WTC11 (cell line): ENCODE results near the gene CACNA1H. TPM values are rescaled to one million over a fixed set of nuclear protein-coding genes. Genes with fewer than 3 reads are reported as not detected.

ENCODE experiments used
- ATAC-seq: fragments of 200-7000 bp; cut with Tn5 transposase; 2 replicates; pipeline ENCODE4 v1.10.0; 2021; ENCODE audit warnings: mild to moderate bottlenecking, moderate library complexity
- CTCF ChIA-PET: fragments of 300-600 bp; sonication (Branson Sonifier 250); formaldehyde crosslinking; loops from one replicate; lab custom pipeline; 2021; ENCODE audit warnings: antibody characterized with exemption; lab: Charles Lee
- POLR2A ChIA-PET: fragments of 350-600 bp; sonication (Branson Sonifier 250); formaldehyde crosslinking; loops from one replicate; lab custom pipeline; 2021; ENCODE audit warnings: antibody characterized with exemption; lab: Charles Lee
- DNase-seq: peaks from one replicate; pipeline ENCODE4 v3.0.0; 2021; ENCODE audit warnings: low spot score
- H3K27ac Mint-ChIP-seq: 2 replicates; pipeline ENCODE4 v1.8.0; 2021; ENCODE audit warnings: mixed read lengths
- H3K27me3 Mint-ChIP-seq: 2 replicates; pipeline ENCODE4 v1.8.0; 2021; ENCODE audit warnings: low read depth, mild to moderate bottlenecking, moderate library complexity, mixed read lengths
- H3K36me3 Mint-ChIP-seq: 2 replicates; pipeline ENCODE4 v1.8.0; 2021; ENCODE audit warnings: mixed read lengths
- H3K4me1 Mint-ChIP-seq: 2 replicates; pipeline ENCODE4 v1.8.0; 2022; ENCODE audit warnings: mixed read lengths
- H3K4me3 Mint-ChIP-seq: 2 replicates; pipeline ENCODE4 v1.8.0; 2021; ENCODE audit warnings: mild to moderate bottlenecking, moderate library complexity, mixed read lengths
- H3K9me3 Mint-ChIP-seq: 2 replicates; pipeline ENCODE4 v1.8.0; 2021; ENCODE audit warnings: mixed read lengths
- CBFB ChIP-seq: sonication (generic); formaldehyde crosslinking; IDR thresholded peaks from 2 replicates; pipeline ENCODE4 v1.8.1; 2022; ENCODE audit warnings: mild to moderate bottlenecking, low read depth, missing genetic modification reagents
- IRF2 ChIP-seq: sonication (generic); formaldehyde crosslinking; IDR thresholded peaks from 2 replicates; pipeline ENCODE4 v1.8.0; 2022; ENCODE audit warnings: low read depth, missing genetic modification reagents, borderline replicate concordance
- MYBL2 ChIP-seq: sonication (generic); formaldehyde crosslinking; IDR thresholded peaks from 2 replicates; pipeline ENCODE4 v1.8.1; 2023; ENCODE audit warnings: mild to moderate bottlenecking, moderate library complexity, missing genetic modification reagents
- NFYB ChIP-seq: sonication (generic); formaldehyde crosslinking; conservative IDR thresholded peaks from 2 replicates; pipeline ENCODE4 v1.8.0; 2022; ENCODE audit warnings: low read depth, missing genetic modification reagents
- NR1H2 ChIP-seq: sonication (generic); formaldehyde crosslinking; IDR thresholded peaks from 2 replicates; pipeline ENCODE4 v1.9.0; 2021; ENCODE audit warnings: mild to moderate bottlenecking, moderate library complexity, missing genetic modification reagents
- RORB ChIP-seq: fragments of 250-450 bp; sonication (Bioruptor Pico); IDR thresholded peaks from 2 replicates; pipeline ENCODE4 v1.9.0; 2021; ENCODE audit warnings: mild to moderate bottlenecking
- SMAD3 ChIP-seq: sonication (generic); formaldehyde crosslinking; IDR thresholded peaks from 2 replicates; pipeline ENCODE4 v1.8.0; 2022; ENCODE audit warnings: missing genetic modification reagents, mild to moderate bottlenecking, borderline replicate concordance
- SMAD4 ChIP-seq: sonication (generic); formaldehyde crosslinking; IDR thresholded peaks from 2 replicates; pipeline ENCODE4 v1.8.0; 2022; ENCODE audit warnings: mild to moderate bottlenecking, missing genetic modification reagents
- ZNF317 ChIP-seq: sonication (generic); formaldehyde crosslinking; IDR thresholded peaks from 2 replicates; pipeline ENCODE4 v1.8.1; 2023; ENCODE audit warnings: low read depth, mild to moderate bottlenecking, moderate library complexity, missing genetic modification reagents, borderline replicate concordance
- ZNF416 ChIP-seq: fragments of 250-450 bp; sonication (Bioruptor Pico); IDR thresholded peaks from 2 replicates; pipeline ENCODE4 v1.9.0; 2021; ENCODE audit warnings: mild to moderate bottlenecking, inconsistent platforms
- ZNF423 ChIP-seq: fragments of 250-450 bp; sonication (Bioruptor Pico); IDR thresholded peaks from 2 replicates; pipeline ENCODE4 v2.1.2; 2022; ENCODE audit warnings: mild to moderate bottlenecking, moderate library complexity
- ZNF671 ChIP-seq: fragments of 250-450 bp; sonication (Bioruptor Pico); IDR thresholded peaks from 2 replicates; pipeline ENCODE4 v1.8.0; 2021; ENCODE audit warnings: mild to moderate bottlenecking
- total RNA-seq: library from RNA; stranded (reverse); gene quantifications from 3 replicates; pipeline ENCODE4 v1.2.3, GENCODE V29; 2021
- TF ChIP-seq, protein P1 (sequence below): fragments of 250-450 bp; sonication (Bioruptor Pico); IDR thresholded peaks from 2 replicates; pipeline ENCODE4 v2.1.2; 2022; ENCODE audit warnings: mild to moderate bottlenecking, moderate library complexity
- TF ChIP-seq, protein P2 (sequence below): fragments of 200-600 bp; IDR thresholded peaks from 2 replicates; pipeline ENCODE4 v1.8.0; 2022; ENCODE audit warnings: antibody characterized with exemption
- TF ChIP-seq, protein P3 (sequence below): sonication (generic); formaldehyde crosslinking; IDR thresholded peaks from 2 replicates; pipeline ENCODE4 v1.8.0; 2022; ENCODE audit warnings: missing genetic modification reagents
- TF ChIP-seq, protein P4 (sequence below): sonication (generic); formaldehyde crosslinking; IDR thresholded peaks from 2 replicates; pipeline ENCODE4 v1.8.0; 2022; ENCODE audit warnings: mild to moderate bottlenecking, missing genetic modification reagents
- TF ChIP-seq, protein P5 (sequence below): sonication (generic); formaldehyde crosslinking; IDR thresholded peaks from 2 replicates; pipeline ENCODE4 v1.8.0; 2022; ENCODE audit warnings: mild to moderate bottlenecking, missing genetic modification reagents
- TF ChIP-seq, protein P6 (sequence below): sonication (generic); formaldehyde crosslinking; IDR thresholded peaks from 2 replicates; pipeline ENCODE4 v1.8.1; 2022; ENCODE audit warnings: mild to moderate bottlenecking, moderate library complexity, missing genetic modification reagents
- TF ChIP-seq, protein P7 (sequence below): sonication (generic); formaldehyde crosslinking; conservative IDR thresholded peaks from 2 replicates; pipeline ENCODE4 v1.8.1; 2023; ENCODE audit warnings: mild to moderate bottlenecking, low read depth, missing genetic modification reagents, moderate library complexity
- TF ChIP-seq, protein P8 (sequence below): sonication (generic); formaldehyde crosslinking; IDR thresholded peaks from 2 replicates; pipeline ENCODE4 v1.8.0; 2022; ENCODE audit warnings: mild to moderate bottlenecking, missing genetic modification reagents

Gene CACNA1H
- total RNA-seq, 1 experiment from 2014 or later: 38.0 TPM

DNA sequence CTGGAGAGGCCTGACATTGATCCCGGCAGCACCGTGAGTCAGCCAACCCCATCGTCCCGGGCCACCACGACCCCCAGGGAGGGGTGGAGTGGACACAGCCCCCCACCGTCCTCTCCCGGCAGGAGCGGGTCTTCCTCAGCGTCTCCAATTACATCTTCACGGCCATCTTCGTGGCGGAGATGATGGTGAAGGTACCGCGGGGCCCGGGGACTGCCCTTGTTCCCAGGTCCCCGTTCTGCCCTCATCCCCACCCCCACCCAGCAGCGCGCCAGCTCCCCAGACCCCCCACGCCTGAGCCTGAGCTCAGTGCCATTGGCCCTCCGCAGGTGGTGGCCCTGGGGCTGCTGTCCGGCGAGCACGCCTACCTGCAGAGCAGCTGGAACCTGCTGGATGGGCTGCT lies 57.6 kb downstream of the CACNA1H start:
- Mint-ChIP-seq H3K4me1 (no peaks in the 10 kb centered on the region), H3K27ac (no peak overlapping the region), H3K36me3 (0 out of 2 replicates have a peak, but pooled peaks cover under 1% of the 10 kb centered on the region), H3K9me3 (no peaks in the 10 kb centered on the region), H3K27me3 (no peaks in the 10 kb centered on the region), H3K4me3 (no peak overlapping the region)
- ChIA-PET CTCF (no interaction called here), POLR2A (no interaction called here)
- no peak for ATAC-seq
- no peak for TF ChIP-seq NFYB (CRISPR knock-in tag)
- TF ChIP-seq, protein P1, sequence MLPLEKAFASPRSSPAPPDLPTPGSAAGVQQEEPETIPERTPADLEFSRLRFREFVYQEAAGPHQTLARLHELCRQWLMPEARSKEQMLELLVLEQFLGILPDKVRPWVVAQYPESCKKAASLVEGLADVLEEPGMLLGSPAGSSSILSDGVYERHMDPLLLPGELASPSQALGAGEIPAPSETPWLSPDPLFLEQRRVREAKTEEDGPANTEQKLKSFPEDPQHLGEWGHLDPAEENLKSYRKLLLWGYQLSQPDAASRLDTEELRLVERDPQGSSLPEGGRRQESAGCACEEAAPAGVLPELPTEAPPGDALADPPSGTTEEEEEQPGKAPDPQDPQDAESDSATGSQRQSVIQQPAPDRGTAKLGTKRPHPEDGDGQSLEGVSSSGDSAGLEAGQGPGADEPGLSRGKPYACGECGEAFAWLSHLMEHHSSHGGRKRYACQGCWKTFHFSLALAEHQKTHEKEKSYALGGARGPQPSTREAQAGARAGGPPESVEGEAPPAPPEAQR (CRISPR knock-in tag): no peak
- no peak for TF ChIP-seq ZNF671 (CRISPR knock-in tag)
- TF ChIP-seq, protein P2, sequence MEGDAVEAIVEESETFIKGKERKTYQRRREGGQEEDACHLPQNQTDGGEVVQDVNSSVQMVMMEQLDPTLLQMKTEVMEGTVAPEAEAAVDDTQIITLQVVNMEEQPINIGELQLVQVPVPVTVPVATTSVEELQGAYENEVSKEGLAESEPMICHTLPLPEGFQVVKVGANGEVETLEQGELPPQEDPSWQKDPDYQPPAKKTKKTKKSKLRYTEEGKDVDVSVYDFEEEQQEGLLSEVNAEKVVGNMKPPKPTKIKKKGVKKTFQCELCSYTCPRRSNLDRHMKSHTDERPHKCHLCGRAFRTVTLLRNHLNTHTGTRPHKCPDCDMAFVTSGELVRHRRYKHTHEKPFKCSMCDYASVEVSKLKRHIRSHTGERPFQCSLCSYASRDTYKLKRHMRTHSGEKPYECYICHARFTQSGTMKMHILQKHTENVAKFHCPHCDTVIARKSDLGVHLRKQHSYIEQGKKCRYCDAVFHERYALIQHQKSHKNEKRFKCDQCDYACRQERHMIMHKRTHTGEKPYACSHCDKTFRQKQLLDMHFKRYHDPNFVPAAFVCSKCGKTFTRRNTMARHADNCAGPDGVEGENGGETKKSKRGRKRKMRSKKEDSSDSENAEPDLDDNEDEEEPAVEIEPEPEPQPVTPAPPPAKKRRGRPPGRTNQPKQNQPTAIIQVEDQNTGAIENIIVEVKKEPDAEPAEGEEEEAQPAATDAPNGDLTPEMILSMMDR: no peak
- no peak for TF ChIP-seq IRF2 (CRISPR knock-in tag)
- no peak for TF ChIP-seq NR1H2 (CRISPR knock-in tag)
- TF ChIP-seq, protein P3, sequence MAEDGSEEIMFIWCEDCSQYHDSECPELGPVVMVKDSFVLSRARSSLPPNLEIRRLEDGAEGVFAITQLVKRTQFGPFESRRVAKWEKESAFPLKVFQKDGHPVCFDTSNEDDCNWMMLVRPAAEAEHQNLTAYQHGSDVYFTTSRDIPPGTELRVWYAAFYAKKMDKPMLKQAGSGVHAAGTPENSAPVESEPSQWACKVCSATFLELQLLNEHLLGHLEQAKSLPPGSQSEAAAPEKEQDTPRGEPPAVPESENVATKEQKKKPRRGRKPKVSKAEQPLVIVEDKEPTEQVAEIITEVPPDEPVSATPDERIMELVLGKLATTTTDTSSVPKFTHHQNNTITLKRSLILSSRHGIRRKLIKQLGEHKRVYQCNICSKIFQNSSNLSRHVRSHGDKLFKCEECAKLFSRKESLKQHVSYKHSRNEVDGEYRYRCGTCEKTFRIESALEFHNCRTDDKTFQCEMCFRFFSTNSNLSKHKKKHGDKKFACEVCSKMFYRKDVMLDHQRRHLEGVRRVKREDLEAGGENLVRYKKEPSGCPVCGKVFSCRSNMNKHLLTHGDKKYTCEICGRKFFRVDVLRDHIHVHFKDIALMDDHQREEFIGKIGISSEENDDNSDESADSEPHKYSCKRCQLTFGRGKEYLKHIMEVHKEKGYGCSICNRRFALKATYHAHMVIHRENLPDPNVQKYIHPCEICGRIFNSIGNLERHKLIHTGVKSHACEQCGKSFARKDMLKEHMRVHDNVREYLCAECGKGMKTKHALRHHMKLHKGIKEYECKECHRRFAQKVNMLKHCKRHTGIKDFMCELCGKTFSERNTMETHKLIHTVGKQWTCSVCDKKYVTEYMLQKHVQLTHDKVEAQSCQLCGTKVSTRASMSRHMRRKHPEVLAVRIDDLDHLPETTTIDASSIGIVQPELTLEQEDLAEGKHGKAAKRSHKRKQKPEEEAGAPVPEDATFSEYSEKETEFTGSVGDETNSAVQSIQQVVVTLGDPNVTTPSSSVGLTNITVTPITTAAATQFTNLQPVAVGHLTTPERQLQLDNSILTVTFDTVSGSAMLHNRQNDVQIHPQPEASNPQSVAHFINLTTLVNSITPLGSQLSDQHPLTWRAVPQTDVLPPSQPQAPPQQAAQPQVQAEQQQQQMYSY (CRISPR knock-in tag): no peak
- TF ChIP-seq MYBL2 (CRISPR knock-in tag): no peak
- TF ChIP-seq, protein P4, sequence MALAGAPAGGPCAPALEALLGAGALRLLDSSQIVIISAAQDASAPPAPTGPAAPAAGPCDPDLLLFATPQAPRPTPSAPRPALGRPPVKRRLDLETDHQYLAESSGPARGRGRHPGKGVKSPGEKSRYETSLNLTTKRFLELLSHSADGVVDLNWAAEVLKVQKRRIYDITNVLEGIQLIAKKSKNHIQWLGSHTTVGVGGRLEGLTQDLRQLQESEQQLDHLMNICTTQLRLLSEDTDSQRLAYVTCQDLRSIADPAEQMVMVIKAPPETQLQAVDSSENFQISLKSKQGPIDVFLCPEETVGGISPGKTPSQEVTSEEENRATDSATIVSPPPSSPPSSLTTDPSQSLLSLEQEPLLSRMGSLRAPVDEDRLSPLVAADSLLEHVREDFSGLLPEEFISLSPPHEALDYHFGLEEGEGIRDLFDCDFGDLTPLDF (CRISPR knock-in tag): no peak
- no peak for TF ChIP-seq CBFB (CRISPR knock-in tag)
- TF ChIP-seq, protein P5, sequence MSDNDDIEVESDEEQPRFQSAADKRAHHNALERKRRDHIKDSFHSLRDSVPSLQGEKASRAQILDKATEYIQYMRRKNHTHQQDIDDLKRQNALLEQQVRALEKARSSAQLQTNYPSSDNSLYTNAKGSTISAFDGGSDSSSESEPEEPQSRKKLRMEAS (CRISPR knock-in tag): no peak
- no peak for TF ChIP-seq ZNF317 (CRISPR knock-in tag)
- no peak for DNase-seq

DNA sequence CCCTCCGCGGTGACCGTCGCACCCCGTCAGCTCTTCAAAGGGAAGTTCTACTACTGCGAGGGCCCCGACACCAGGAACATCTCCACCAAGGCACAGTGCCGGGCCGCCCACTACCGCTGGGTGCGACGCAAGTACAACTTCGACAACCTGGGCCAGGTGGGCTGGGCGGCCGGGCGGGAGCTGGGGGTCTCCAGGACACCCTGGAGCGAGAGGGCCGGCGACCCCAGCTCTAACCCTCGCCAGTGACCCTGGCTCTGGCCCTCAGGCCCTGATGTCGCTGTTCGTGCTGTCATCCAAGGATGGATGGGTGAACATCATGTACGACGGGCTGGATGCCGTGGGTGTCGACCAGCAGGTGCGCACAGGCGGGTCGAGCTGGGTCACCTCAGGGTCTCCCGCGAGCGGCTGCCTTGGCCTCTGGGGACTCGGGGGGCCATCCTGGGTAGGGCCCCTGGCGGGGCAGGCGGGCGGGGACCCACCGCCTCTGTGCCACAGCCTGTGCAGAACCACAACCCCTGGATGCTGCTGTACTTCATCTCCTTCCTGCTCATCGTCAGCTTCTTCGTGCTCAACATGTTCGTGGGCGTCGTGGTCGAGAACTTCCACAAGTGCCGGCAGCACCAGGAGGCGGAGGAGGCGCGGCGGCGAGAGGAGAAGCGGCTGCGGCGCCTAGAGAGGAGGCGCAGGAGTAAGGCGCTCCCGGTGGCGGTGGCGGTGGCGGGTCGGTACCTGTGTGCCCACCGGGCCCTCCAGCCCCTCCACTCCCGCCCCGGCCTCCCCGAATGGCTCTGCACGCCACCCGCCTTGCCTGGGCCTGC lies 58.8 kb downstream of the CACNA1H start:
- DNase-seq: no peak
- ChIA-PET CTCF (no interaction called here), POLR2A (no interaction called here)
- TF ChIP-seq SMAD3 (no peak), RORB (no peak), ZNF423 (CRISPR knock-in tag) (no peak), SMAD4 (CRISPR knock-in tag) (no peak), NFYB (CRISPR knock-in tag) (no peak), ZNF416 (no peak), NR1H2 (CRISPR knock-in tag) (no peak)
- TF ChIP-seq, protein P6, sequence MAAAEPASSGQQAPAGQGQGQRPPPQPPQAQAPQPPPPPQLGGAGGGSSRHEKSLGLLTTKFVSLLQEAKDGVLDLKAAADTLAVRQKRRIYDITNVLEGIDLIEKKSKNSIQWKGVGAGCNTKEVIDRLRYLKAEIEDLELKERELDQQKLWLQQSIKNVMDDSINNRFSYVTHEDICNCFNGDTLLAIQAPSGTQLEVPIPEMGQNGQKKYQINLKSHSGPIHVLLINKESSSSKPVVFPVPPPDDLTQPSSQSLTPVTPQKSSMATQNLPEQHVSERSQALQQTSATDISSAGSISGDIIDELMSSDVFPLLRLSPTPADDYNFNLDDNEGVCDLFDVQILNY: no peak
- TF ChIP-seq, protein P7, sequence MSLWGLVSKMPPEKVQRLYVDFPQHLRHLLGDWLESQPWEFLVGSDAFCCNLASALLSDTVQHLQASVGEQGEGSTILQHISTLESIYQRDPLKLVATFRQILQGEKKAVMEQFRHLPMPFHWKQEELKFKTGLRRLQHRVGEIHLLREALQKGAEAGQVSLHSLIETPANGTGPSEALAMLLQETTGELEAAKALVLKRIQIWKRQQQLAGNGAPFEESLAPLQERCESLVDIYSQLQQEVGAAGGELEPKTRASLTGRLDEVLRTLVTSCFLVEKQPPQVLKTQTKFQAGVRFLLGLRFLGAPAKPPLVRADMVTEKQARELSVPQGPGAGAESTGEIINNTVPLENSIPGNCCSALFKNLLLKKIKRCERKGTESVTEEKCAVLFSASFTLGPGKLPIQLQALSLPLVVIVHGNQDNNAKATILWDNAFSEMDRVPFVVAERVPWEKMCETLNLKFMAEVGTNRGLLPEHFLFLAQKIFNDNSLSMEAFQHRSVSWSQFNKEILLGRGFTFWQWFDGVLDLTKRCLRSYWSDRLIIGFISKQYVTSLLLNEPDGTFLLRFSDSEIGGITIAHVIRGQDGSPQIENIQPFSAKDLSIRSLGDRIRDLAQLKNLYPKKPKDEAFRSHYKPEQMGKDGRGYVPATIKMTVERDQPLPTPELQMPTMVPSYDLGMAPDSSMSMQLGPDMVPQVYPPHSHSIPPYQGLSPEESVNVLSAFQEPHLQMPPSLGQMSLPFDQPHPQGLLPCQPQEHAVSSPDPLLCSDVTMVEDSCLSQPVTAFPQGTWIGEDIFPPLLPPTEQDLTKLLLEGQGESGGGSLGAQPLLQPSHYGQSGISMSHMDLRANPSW (CRISPR knock-in tag): no peak
- TF ChIP-seq, protein P8, sequence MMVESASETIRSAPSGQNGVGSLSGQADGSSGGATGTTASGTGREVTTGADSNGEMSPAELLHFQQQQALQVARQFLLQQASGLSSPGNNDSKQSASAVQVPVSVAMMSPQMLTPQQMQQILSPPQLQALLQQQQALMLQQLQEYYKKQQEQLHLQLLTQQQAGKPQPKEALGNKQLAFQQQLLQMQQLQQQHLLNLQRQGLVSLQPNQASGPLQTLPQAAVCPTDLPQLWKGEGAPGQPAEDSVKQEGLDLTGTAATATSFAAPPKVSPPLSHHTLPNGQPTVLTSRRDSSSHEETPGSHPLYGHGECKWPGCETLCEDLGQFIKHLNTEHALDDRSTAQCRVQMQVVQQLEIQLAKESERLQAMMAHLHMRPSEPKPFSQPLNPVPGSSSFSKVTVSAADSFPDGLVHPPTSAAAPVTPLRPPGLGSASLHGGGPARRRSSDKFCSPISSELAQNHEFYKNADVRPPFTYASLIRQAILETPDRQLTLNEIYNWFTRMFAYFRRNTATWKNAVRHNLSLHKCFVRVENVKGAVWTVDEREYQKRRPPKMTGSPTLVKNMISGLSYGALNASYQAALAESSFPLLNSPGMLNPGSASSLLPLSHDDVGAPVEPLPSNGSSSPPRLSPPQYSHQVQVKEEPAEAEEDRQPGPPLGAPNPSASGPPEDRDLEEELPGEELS (CRISPR knock-in tag): no peak

More for the DNA sequence above, 58.8 kb downstream of the CACNA1H start:
- H3K4me1 Mint-ChIP-seq: no peaks in the 10 kb centered on the region
- no peaks in the 10 kb centered on the region for H3K27me3 Mint-ChIP-seq
- H3K9me3 Mint-ChIP-seq: no peaks in the 10 kb centered on the region
- H3K27ac Mint-ChIP-seq: no peak overlapping the region
- ATAC-seq: no peak
- H3K4me3 Mint-ChIP-seq: no peak overlapping the region
- no peaks in the 10 kb centered on the region for H3K36me3 Mint-ChIP-seq
